ENCODE data around the gene MT2A. TPM values are rescaled to one million over a fixed set of nuclear protein-coding genes. Genes with fewer than 3 reads are reported as not detected.
A peak's percentile ranks its signal among the peaks of the same experiment; 100 is the strongest.

MT2A gene
- total RNA-seq, 4 donors from 2014 or later, result 42.8 to 285 (median 54.6) TPM

DNA sequence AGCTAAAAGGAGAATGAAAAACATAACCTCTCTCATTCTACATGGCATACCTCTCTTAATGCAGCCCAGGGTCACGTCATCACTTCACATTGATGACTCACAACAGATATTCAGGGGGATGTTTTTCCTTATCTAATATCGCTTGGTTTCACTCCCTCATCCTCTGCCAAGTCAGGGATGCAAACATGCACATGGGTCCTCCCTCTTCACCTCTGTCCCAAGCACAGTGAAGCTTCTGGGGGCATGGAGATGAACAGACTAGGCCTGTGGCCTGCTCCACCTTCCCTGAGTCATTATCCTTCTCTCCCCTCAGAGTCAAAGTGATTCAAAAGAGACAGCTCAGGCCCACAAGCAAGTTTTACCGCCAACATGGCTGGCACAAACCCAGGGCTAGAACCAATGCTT is 2.3 kb upstream of the MT2A start:
- intact Hi-C loops (cut with DNase I), result loop anchor here (5.0 to 10.0 kb wide), 2 partner anchors 81 to 91 kb away; no protein-coding TSS in a partner anchor
- H3K4me3 ChIP-seq (replicated peaks in 1 of 3), result no peak overlapping the region
- DNase-seq, result peak; percentile 63 to 66

DNA sequence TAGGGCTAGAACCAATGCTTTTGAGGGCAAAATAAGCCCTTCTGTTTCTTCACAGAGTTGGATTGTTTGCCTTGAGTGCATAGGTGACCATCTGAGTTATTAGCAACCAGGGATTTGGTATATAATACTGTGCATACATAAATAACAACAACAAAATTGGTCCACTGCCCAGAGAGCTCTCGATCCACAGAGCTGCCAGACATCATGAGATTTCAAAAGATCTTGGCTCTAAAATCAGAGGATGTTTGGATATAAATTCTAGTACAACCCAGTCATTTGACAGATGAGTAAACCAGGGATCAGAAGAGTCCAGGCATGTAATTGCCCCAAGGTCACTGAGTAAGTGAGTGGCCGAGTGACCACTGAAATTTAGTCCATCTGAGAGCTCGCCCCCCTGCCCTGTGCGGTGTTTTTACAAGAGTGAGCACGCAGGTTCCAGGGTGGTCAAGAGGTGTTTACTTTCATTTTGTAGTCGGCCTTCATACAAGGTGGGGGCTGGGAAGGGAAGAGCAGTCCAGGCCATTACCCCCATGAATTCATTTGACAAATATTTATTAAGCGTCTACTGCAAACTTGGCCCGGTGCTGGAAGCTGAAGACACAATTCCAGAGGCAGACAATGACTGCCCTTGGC is 1.8 kb upstream of the MT2A start:
- 28% methylated on average over 8 of the region's 8 CpGs for WGBS, 2 donors
- intact Hi-C loops (cut with DNase I), result loop anchor here (5.0 to 10.0 kb wide), 2 partner anchors 81 to 92 kb away; no protein-coding TSS in a partner anchor

More for the DNA sequence above, 2.3 kb upstream of the MT2A start:
- H3K36me3 ChIP-seq, result no peaks in the 10 kb centered on the region
- TF ChIP-seq, protein P1, sequence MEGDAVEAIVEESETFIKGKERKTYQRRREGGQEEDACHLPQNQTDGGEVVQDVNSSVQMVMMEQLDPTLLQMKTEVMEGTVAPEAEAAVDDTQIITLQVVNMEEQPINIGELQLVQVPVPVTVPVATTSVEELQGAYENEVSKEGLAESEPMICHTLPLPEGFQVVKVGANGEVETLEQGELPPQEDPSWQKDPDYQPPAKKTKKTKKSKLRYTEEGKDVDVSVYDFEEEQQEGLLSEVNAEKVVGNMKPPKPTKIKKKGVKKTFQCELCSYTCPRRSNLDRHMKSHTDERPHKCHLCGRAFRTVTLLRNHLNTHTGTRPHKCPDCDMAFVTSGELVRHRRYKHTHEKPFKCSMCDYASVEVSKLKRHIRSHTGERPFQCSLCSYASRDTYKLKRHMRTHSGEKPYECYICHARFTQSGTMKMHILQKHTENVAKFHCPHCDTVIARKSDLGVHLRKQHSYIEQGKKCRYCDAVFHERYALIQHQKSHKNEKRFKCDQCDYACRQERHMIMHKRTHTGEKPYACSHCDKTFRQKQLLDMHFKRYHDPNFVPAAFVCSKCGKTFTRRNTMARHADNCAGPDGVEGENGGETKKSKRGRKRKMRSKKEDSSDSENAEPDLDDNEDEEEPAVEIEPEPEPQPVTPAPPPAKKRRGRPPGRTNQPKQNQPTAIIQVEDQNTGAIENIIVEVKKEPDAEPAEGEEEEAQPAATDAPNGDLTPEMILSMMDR (IDR thresholded peaks at IDR 0.05), result no peak
- no peak for TF ChIP-seq POLR2A (IDR thresholded peaks at IDR 0.05)
- H3K4me1 ChIP-seq, result peaks cover 40 to 42% of the 10 kb centered on the region in 2 donors
- WGBS, 2 donors, result 57 to 74% methylated on average over 3 of the region's 3 CpGs
- no peaks in the 10 kb centered on the region for H3K9me3 ChIP-seq
- peak overlapping the region; percentile 89 to 98 (median 97) for H3K27ac ChIP-seq
- H3K27me3 ChIP-seq, result no peaks in the 10 kb centered on the region

DNA sequence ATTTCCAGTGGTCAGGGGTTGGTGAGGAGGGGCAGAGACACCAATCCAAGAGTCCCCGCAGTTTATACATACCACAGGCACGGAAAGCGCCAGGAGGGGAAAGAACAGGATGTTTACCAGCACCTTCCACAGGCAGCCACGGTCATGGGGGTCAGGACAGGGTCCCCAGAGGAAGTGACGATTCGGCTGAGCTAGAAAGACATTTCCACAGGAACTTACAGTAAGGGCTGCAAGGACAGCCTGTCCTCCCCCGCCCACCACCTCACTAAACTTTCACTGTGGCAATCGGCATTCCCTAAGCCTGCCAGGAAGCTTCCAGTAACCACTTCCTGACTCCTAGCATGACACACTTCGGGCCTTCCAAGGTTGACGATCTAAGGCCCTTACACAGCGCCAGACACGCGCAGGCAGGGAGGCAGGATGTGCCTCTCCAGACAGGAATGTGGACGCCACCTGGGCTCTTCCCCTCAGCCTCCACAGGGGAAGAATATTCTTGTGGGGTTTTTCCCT is 1.2 kb upstream of the MT2A start:
- Histone ChIP-seq H3K36me3 (no peaks in the 10 kb centered on the region), H3K4me3 (replicated peaks in 1 of 3) (no peak overlapping the region), H3K4me1 (peaks cover 47 to 51% of the 10 kb centered on the region in 2 donors), H3K27ac (peak overlapping the region; percentile 89 to 98 (median 97)), H3K27me3 (no peaks in the 10 kb centered on the region), H3K9me3 (no peaks in the 10 kb centered on the region)
- intact Hi-C loops (cut with DNase I), result loop anchor here (5.0 to 10.0 kb wide), 2 partner anchors 80 to 92 kb away; no protein-coding TSS in a partner anchor
- TF ChIP-seq, protein P1 (IDR thresholded peaks at IDR 0.05), result no peak
- no peak for TF ChIP-seq POLR2A (IDR thresholded peaks at IDR 0.05)
- 62 to 73% methylated on average over 14 of the region's 14 CpGs for WGBS, 2 donors
- DNase-seq, result peak; percentile 70 to 72

More for the DNA sequence above, 1.8 kb upstream of the MT2A start:
- Histone ChIP-seq H3K4me3 (replicated peaks in 1 of 3) (no peak overlapping the region), H3K4me1 (peaks cover 45 to 47% of the 10 kb centered on the region in 2 donors), H3K27me3 (no peaks in the 10 kb centered on the region), H3K36me3 (no peaks in the 10 kb centered on the region), H3K9me3 (no peaks in the 10 kb centered on the region), H3K27ac (peak overlapping the region; percentile 89 to 98 (median 97))
- DNase-seq, result peak; percentile 59 to 63
- TF ChIP-seq, protein P1 (IDR thresholded peaks at IDR 0.05), result no peak
- no peak for TF ChIP-seq POLR2A (IDR thresholded peaks at IDR 0.05)

DNA sequence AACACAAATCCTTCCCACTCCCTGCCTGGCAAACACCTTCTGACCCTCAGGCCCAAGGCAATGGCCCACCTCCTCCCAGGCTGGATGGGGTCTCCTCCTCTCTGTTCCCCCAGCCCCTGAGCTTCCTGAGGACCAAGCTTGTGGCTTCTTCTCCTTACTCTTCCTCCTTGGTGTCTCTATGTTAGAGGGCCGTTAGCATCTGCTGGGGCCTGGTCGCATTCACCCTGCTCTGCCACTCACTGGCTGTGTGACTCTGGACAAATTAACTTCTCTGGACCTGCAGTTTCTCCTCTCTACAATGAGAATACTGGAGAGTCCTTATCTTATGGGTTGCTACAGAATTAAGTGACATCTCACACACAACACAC is 725 bp upstream of the MT2A start:
- no peaks in the 10 kb centered on the region for H3K36me3 ChIP-seq
- H3K27me3 ChIP-seq, result no peaks in the 10 kb centered on the region
- no peaks in the 10 kb centered on the region for H3K9me3 ChIP-seq
- DNase-seq, result no peak
- peak overlapping the region in 1 of 3 donors; percentile 64 for H3K4me3 ChIP-seq (replicated peaks in 1 of 3)
- intact Hi-C loops (cut with DNase I), result loop anchor here (5.0 to 10.0 kb wide), 2 partner anchors 80 to 93 kb away; no protein-coding TSS in a partner anchor
- peaks cover 47 to 51% of the 10 kb centered on the region in 2 donors for H3K4me1 ChIP-seq
- H3K27ac ChIP-seq, result peak overlapping the region; percentile 89 to 98 (median 97)
- 70 to 93% methylated on average over 2 of the region's 2 CpGs for WGBS, 2 donors
- TF ChIP-seq, protein P1 (IDR thresholded peaks at IDR 0.05), result no peak
- no peak for TF ChIP-seq POLR2A (IDR thresholded peaks at IDR 0.05)
